ENCODE results near the gene YAF2. TPM values are rescaled to one million over a fixed set of nuclear protein-coding genes. Genes with fewer than 3 reads are reported as not detected.
"Not testable (repeated sequence)": the region's sequence is repeated elsewhere in the genome, so short reads cannot be mapped to it uniquely, and the experiment has no call there.

Gene YAF2
- polyA plus RNA-seq, 12 donors: 22.0 to 33.5 (median 29.4) TPM; not detected in 1

- no peak for DNase-seq
These were observed 37.0 kb downstream of the YAF2 start for GRCh38 chr12:42201063-42201462.

- DNase-seq: no peak
These were observed 39.0 kb downstream of the YAF2 start for GRCh38 chr12:42199007-42199406.

- DNase-seq: no peak
These were observed 41.1 kb downstream of the YAF2 start for GRCh38 chr12:42196723-42197603.

GRCh38 chr12:42192686-42193085, 45.4 kb downstream of the YAF2 start:
- no peak for DNase-seq

GRCh38 chr12:42192258-42192657, 45.8 kb downstream of the YAF2 start:
- DNase-seq: no peak

GRCh38 chr12:42190376-42190775, 47.7 kb downstream of the YAF2 start:
- DNase-seq: no peak

GRCh38 chr12:42188275-42188674, 49.8 kb downstream of the YAF2 start:
- DNase-seq: not testable (repeated sequence)

- DNase-seq: no peak
These were observed 50.2 kb downstream of the YAF2 start for GRCh38 chr12:42187799-42188198.

- DNase-seq: no peak
These were observed 51.3 kb downstream of the YAF2 start for GRCh38 chr12:42186793-42187192.

GRCh38 chr12:42182394-42182793, 55.7 kb downstream of the YAF2 start:
- no peak for DNase-seq

- DNase-seq: no peak
These were observed 57.0 kb downstream of the YAF2 start for GRCh38 chr12:42180990-42181596.

- DNase-seq: no peak
These were observed 59.9 kb downstream of the YAF2 start for GRCh38 chr12:42178101-42178500.

GRCh38 chr12:42174978-42175377, 63.1 kb downstream of the YAF2 start:
- DNase-seq: no peak

GRCh38 chr12:42173961-42174521, 64.0 kb downstream of the YAF2 start:
- DNase-seq: no peak

GRCh38 chr12:42172441-42173210, 65.4 kb downstream of the YAF2 start:
- no peak for DNase-seq

GRCh38 chr12:42167711-42168110, 70.3 kb downstream of the YAF2 start:
- DNase-seq: no peak

GRCh38 chr12:42166501-42166900, 71.5 kb downstream of the YAF2 start:
- no peak for DNase-seq

- no peak for DNase-seq
These were observed 74.1 kb downstream of the YAF2 start for GRCh38 chr12:42163913-42164312.

GRCh38 chr12:42162965-42163364, 75.1 kb downstream of the YAF2 start:
- DNase-seq: no peak

- no peak for DNase-seq
These were observed 75.9 kb downstream of the YAF2 start for GRCh38 chr12:42162193-42162592.

GRCh38 chr12:42161529-42161928, 76.5 kb downstream of the YAF2 start:
- DNase-seq: no peak

GRCh38 chr12:42156232-42156631, 81.8 kb downstream of the YAF2 start:
- DNase-seq: no peak
